Kasumi-1 (cell line): ENCODE data around the gene PTPRU.
"Not testable (repeated sequence)": the region's sequence is repeated elsewhere in the genome, so short reads cannot be mapped to it uniquely, and the experiment has no call there.

Experiments used
- DNase-seq, 2 experiments: peaks; one replicate each; lab custom pipeline; 2025; lab: John Stamatoyannopoulos, UW

The PTPRU gene

DNA sequence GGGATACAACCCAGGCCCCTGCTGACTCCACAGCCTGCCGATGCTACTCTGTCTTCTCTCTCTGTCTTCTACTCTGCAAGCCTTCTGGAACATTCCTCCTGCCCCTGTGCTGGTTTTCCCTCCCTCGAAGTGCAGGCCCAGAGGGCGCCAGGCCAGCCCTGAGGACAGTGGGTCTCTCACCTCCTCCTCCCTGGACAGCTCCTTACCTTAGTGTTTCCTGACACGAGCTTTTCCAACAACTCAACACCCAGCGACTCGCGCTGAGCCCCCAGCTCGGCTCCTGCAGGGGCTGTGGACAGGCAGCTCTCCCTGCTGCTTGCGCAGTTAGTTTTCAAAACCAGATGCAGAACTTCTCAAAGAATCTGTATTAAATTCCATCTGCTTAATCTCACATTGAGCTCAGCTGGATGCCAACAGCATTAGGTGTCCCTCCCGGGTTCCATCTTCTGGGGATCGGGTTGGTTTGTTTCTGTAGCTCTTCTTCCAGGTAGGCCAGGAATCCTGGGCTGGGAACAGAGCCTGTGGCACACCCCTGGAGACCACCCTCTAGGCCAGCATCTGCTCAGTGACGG, 54.2 kb downstream of the PTPRU start:
- no peak for DNase-seq

DNA sequence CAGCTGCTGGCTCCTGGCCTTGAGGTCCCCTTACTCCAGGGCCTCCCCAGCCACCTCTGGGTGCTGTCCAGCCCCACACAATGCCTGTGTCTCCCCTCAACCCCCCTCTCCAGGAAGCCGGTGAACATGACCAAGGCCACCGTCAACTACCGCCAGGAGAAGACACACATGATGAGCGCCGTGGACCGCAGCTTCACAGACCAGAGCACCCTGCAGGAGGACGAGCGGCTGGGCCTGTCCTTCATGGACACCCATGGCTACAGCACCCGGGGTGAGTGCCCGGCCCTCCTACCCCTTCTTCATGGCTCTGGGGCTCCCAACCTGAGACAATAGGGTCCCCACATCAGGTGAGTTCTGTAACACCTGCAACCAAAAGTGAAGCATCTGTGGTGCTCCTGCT, 55.4 kb downstream of the PTPRU start:
- DNase-seq, result no peak

DNA sequence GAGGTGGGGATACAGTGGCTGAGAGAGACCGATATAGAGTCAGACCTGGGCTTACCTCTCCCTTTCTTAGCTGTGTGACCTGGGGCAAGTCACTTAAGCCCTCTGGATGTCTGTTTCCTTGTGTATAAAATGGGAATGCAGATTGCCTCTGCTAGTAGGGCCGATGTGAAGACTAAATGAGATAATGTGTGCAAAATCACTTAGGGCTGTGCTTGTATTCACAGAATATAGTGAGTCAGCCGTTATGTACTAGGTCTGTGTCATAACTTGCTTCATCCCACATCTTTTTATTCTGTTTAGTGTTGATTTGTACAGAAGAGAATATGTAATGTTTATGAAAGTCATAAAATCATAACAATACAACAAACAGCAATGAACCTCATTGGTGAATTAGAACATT, 56.0 kb downstream of the PTPRU start:
- no peak for DNase-seq

DNA sequence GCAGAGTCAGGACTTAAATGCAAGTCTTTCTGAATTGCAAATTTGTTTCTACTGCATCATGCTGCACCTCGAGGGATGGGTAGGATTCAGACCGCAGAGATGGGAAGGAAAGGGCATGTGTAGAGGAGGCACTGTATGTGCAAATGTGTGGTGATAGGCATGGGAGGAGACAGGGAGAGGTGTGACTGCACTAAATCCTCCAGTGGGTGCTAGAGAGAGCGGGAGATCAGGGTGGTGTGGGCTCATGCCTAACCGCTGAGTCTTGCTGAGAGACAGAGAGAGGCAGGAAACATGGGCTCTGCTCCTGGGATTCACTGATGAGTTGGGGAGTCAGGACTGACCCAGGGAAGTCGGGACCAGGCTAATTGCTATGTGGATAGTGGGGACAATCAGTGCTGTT, 61.1 kb downstream of the PTPRU start:
- no peak for DNase-seq

DNA sequence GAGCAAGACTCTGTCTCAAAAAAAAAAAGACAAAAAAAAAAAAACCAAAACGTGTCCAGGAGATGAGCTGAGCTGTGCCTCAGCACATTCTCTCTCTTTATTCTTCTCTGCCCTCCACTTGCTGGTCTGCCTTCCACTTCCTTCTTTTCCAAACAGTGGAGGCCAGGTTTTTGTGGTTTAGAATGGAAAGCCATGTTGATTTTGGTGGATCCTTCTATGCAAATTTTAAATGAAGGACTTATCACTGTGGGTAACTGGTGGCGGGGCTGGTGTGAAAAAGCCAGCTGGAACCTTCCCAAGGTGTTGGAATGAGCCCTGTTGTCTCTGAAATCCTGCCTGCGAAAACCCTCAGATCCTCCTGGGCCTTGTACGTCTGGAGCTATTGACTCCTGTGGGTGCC, 61.9 kb downstream of the PTPRU start:
- no peak for DNase-seq

DNA sequence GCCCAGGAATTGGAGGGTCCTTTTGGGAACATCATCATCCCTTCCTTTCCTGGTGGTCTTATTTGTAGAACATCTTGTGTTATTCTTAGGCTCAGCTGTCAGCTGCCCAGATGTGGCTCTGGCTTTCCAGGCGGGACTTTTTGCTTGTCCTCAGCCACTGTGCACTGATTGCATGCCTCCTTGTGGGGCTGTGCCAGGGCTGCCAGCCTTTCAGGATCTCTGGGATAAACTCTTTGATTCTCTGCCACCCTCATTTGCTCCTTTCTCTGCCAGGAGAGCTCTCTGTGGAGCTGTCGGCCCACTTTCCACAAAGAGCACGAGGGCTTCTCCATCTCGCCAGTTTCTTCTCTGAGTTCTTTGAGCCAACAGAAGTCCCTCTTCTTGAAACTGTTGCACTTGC, 63.1 kb downstream of the PTPRU start:
- DNase-seq, result no peak

DNA sequence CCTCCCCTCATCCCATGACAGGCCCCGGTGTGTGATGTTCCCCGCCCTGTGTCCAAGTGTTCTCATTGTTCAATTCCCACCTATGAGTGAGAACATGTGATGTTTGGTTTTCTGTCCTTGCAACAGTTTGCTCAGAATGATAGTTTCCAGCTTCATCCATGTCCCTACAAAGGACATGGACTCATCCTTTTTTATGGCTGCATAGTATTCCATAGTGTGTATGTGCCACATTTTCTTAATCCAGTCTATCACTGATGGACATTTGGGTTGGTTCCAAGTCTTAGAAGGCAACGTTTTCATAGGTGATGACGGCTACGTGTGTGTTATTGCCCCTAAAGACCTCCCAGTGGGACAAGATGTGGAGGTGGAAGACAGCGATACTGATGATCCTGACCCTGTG, 65.4 kb downstream of the PTPRU start:
- DNase-seq, result not testable (repeated sequence)

DNA sequence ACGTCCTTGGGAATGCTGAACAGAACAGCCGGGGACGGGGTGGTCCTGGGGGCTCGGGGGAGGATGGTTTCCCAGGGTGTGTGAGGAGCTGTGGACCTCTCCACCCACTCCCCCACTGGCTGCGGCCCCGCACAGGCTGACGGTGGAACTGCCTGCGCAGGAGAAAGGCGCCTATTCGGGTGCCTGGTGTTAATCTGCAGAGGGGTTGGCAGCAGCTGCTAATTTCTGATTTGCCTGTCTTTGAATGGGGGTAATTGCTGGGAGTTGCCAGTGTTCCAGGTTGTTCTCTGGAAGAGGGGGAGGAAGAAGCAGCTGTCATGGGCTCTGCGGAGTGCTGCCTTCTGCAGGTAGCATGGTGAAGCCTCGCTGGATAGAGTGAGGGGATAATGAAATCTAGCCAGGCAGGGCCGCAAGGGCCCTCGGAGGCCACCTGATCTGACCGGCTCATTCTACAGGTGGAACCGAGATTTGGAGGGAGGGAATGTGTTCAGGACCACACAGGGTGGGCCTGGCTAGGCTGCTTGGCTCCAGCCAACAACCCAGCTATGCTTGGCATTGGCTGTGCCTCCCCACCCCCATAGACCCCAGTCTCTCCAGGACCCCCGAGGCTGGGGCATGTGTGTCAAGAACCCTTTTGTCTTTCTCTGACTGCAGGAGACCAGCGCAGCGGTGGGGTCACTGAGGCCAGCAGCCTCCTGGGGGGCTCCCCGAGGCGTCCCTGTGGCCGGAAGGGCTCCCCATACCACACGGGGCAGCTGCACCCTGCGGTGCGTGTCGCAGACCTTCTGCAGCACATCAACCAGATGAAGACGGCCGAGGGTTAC, 67.1 kb downstream of the PTPRU start:
- no peak for DNase-seq

DNA sequence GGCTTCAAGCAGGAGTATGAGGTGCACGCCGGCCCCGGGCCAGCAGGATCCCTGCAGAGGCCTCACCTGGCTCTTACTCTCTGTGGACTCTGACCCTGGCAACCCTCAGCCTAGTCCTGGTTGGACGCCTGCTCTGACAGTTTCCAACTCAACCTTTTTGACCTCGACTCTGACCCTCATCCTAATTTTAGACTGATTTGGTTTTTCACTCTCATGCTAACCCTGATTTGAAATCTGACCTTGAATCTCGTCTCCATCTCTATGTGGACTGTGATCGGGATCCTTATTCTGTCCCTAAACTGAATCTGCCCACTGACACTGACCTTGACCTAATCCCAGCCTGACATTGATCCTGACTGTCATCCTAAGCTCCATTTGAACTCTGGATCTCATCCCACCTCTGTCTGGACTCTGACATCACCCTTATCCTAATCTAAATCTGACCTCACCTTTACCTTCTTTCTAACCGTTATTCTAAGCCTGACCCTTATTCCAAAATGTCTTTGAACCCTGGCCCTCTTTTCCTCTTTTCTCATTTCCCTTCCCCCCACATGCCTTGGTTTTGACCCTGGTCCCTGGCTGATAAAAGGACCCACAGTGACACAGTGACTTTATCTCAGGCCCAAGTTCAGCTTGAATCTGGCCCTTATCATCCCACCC, 67.8 kb downstream of the PTPRU start:
- no peak for DNase-seq

DNA sequence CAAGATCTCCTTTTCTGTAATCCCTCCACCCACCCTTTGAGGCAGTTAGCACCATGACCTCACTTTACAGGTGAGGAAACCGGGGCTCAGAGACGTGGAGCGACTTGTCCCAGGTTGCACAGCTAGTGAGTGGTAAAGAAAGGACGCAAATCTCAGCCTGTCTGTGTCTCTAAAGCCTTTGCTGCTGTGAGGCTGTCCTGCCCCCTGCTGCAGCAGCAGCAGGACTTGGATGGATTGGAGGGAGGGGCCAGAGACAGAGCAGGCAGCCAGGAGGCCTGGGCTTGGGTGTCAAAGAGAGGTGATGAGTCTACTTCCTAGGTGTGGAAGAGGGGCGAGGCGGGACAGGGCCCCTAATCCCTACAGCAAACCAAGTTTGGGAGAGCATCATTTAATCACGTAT, 69.6 kb downstream of the PTPRU start:
- no peak for DNase-seq

DNA sequence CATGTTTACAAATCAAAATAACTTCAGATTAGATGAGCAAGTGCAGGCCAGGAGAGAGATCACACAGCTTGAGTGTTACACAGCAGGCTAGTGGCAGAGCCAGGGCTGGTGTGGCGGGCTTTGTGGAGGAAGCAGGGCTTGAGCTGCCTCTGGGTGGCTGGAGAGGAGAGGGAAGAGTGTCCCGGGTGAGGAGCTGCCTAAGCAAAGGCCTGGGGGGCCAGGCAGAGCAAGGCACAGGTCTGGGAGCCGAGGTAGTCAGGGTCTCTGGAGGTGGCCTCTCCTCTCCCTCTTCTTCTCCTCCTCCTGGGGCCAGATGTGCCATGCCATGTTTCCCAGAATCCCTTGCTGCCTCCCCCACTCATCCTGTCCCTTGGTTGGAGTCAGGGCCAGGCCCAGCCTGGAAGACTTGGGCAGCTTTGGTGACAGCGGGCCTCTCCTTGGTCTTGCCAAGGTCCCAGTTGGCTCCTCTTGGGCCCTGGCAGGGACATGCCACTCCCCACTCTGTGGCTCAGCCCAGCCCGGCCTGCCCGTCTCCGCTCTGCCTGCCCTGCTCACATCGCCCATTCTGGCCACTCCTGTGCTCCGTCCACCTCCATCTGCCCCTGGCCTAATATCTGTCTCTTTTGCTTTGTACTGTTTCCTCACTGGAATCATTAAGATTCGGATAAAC, 70.3 kb downstream of the PTPRU start:
- DNase-seq, result no peak

DNA sequence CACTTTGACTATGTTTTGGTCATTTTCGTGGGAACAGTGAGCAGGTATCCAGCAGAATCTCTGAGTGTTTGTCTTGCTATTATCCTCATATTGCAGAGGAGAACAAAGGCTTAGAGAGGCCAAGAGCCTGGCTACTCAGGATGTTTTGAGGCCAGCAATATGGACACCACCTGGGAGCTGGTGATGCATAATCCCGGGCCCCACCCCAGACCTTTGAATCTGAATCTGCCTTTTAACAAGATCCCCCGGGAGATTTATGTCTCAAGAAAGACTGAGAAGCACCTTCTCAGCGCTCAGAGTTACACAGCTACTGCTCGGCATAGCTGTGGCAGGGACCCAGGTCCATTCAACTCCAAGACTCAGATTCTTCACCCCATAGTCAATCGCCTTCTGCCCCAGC, 72.8 kb downstream of the PTPRU start:
- DNase-seq, result no peak

DNA sequence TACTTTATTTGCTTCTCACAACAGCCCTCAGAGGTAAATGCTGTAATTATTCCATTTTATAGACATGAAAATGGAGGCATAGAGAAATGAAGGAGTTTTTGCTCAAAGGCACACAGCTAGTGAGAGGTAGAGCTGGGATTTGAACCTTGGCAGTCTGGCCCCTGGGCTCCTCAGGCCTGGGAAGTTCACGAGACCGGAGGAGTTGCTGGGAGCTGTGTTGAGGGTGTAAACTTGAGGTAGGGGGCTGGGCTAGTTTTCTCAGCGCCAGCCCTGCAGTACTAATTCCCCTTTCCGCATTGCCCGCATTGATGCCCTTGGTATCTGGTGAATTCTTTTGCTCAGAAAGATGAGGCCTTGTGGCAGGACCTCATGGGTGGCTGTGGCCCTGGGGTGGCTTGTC, 73.3 kb downstream of the PTPRU start:
- no peak for DNase-seq

DNA sequence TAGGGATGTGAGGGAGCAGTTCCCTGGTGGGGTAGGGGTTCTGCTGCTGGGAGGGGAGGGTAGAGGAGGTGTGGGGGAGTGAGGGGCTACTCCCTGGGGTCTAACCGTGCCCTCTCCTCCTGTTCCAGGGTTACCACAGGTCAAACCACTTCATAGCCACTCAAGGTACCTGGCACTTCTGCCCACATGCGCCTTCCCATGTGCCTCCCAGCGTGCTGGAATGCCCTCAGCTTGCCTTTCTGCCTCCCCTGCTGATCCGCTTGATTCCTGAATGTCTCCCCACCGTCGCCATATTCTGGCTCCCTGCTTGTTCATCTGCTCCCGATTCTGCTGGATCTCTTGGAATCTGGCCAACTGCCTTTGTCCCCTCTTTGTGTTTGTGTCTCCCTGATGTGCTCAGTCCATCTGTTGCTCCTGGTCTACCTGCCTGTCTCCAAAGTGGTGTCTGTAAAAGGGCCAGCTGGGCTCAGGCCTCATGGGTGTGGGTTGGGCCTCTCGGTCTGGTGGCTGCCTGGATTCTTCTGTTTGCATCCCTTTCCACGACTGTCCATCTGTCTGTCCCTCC, 74.4 kb downstream of the PTPRU start:
- DNase-seq, result no peak

DNA sequence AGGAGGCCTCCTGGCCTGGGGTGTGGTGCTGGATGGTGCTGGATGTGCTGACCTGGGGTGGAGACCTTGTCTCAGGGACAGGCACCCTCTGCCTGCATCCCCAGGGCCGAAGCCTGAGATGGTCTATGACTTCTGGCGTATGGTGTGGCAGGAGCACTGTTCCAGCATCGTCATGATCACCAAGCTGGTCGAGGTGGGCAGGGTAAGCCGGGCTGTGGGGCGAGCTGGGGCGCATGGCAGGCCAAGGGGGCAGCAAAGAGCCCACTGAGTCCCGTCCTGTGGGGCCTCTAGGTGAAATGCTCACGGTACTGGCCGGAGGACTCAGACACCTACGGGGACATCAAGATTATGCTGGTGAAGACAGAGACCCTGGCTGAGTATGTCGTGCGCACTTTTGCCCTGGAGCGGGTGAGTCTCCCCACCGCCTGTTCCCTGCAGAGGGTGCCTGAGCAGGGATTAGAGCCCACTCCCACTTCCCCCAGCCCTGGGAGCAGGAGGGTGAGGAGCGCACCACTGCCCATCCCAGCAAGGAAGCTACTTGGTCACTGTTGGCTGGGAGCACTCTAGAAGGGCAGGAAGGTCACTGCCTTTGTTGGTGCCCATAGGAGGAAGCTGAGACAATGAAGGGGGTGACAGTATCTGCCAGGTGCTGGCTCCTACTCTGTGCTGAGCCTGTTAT, 75.2 kb downstream of the PTPRU start:
- no peak for DNase-seq

DNA sequence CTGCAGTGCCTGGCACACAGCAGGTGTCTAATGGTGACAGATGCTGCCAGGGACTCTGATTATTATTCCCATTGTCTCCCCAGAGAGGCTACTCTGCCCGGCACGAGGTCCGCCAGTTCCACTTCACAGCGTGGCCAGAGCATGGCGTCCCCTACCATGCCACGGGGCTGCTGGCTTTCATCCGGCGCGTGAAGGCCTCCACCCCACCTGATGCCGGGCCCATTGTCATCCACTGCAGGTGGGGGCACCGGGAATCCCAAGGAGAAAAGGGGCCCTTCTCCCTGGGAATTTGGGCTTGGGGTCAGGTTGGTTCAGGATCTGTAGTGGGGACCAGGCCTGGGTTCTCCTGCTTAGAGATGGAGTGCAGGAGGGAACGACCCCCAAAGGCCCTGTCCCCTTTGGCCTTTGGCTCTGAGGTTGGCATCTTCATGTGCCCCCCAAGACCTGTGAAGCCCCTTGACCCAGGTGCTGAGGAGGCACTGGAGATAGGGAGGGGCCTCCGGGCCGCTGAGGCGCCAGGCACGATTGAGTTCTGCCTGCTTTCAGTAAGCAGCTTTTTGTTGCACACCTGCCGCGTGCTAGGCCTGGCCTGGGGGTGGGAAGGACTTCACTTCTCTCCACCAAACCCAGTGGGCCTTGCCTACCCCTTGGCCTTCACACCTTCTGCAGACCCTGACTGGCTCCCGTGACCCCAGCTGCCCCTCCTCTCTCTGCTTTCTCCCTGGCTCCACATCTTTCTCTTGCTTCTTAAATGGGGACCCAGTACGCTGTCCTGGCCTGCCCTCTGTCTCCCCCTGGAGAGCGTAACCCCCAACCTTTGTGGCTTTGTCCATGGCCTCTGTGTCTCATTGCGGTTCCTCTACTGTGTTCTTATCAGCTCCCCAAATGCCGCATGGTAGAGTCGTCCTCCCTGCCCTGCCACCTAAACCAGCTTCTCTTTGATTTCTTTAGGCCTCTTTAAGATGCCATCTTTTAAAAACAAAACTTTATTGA, 76.4 kb downstream of the PTPRU start:
- DNase-seq, result no peak

DNA sequence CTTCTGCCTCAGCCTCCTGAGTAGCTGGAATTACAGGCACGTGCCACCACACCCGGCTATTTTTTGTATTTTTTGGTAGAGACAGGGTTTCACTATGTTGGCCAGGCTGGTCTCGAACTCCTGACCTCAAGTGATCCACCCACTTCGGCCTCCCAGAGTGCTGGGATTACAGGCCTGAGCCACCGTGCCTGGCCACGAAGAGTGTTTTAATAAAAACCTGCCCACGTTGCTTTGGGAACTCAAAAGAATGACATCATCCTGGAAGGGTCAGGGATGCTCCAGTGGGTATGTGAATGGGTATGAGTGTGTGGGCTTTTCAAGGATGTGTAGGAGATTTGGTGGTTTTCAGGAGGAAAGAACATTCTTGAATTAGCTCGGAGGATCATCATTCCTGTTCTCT, 78.4 kb downstream of the PTPRU start:
- not testable (repeated sequence) for DNase-seq

DNA sequence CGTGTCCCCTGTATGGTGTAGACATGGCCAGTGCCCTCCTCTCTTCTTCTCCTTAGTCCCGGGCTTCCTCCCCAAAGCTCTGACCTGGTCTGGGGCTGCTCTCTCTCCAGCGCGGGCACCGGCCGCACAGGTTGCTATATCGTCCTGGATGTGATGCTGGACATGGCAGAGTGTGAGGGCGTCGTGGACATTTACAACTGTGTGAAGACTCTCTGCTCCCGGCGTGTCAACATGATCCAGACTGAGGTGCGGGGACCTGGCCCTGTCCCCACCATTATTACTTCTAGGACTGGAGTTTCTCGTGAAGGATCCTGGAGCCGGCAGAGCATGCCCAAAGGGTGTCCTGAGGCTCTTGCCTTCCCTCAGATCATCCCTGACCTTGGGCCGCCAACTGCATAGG, 78.9 kb downstream of the PTPRU start:
- DNase-seq, result no peak

DNA sequence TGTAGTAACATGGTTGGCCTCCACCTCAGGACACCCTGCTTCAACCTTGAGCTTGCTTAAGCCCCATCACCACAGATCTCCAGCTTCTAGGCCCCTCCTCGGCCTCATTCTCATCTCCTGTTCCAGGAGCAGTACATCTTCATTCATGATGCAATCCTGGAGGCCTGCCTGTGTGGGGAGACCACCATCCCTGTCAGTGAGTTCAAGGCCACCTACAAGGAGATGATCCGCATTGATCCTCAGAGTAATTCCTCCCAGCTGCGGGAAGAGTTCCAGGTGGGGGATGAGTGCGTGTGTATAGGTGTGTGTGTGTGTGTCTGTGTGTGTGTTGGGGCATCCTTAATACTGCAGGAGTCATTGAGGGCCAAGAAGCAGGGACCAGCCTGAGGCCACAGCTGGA, 79.6 kb downstream of the PTPRU start:
- DNase-seq, result no peak

DNA sequence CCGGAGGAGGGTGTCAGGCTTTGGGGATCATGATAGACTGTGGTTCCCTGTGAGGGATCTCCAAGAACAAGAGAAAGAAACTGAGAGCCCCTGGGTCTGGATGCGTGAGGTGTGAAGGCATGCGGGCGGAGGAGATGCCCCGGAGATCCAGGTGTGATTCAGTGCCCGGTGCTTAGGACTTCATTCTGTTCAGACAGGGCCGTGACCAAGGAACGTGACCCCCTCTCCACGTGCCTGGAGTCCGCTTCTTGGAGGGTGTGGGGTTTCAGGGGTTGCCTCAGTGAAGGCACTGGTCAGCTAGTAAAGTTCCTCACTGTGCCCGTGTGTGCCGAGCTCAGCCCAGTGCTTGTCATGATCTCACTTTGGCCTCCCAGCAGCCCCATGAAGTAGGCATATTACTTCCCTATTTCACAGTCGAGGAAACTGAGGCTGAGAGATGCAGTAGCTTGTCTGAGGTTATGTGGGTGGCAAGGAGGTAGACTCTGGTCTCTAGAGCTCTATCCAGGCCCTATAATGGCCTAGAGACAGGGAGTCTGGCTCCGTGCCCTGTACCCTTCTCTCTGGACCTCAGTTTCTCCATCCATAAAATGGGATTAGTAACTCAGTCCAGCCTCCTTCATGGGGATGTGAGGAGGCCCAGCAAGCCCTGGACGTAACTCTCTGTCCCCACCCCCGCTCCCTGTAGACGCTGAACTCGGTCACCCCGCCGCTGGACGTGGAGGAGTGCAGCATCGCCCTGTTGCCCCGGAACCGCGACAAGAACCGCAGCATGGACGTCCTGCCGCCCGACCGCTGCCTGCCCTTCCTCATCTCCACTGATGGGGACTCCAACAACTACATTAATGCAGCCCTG, 81.0 kb downstream of the PTPRU start:
- DNase-seq, result no peak
